Neural progenitor cell (in vitro differentiated cells): ENCODE measurements around the gene SEMA4D.

Experiments
- CTCF ChIP-seq: fragments of 200-600 bp; sonication (generic); IDR thresholded peaks from 2 replicates; pipeline ENCODE4 v1.5.1; 2017; ENCODE audit warnings: antibody characterized with exemption, mild to moderate bottlenecking
- EZH2 ChIP-seq: fragments of 200-600 bp; sonication (generic); IDR thresholded peaks from 2 replicates; pipeline ENCODE4 v1.6.1; 2017; ENCODE audit warnings: antibody characterized with exemption, mild to moderate bottlenecking, moderate library complexity

- TF ChIP-seq CTCF (no peak), EZH2 (no peak)
These were observed 46.4 kb upstream of the SEMA4D start for GRCh38 chr9:89544279-89544661.
